ENCODE measurements around the gene NPNT. TPM values are rescaled to one million over a fixed set of nuclear protein-coding genes. Genes with fewer than 3 reads are reported as not detected.

The NPNT gene
- not detected in 2 replicates for total RNA-seq

GRCh38 chr4:105894660-105895582 lies at the start of gene NPNT:
NPNT (plus strand) TSS chr4:105895471; CDS start chr4:105895653, 182 bp downstream.

Other genes with a start within 250 kb of the NPNT start
- 19.9 and 24.0 TPM in 2 replicates for gene INTS12, start 186.8 kb upstream of the NPNT start, total RNA-seq
- gene GSTCD, start 186.7 kb upstream of the NPNT start, total RNA-seq = 12.6 and 15.6 TPM in 2 replicates

Measured in bronchus fibroblast of lung (primary cell).